NCI-H187 treated with DMSO at 0.1 percent for 48 hours (cell line): ENCODE results near the gene FBXO31.

ENCODE experiments used
- DNase-seq: peaks from one replicate; lab custom pipeline; 2025; lab: John Stamatoyannopoulos, UW

FBXO31 gene, protein sequence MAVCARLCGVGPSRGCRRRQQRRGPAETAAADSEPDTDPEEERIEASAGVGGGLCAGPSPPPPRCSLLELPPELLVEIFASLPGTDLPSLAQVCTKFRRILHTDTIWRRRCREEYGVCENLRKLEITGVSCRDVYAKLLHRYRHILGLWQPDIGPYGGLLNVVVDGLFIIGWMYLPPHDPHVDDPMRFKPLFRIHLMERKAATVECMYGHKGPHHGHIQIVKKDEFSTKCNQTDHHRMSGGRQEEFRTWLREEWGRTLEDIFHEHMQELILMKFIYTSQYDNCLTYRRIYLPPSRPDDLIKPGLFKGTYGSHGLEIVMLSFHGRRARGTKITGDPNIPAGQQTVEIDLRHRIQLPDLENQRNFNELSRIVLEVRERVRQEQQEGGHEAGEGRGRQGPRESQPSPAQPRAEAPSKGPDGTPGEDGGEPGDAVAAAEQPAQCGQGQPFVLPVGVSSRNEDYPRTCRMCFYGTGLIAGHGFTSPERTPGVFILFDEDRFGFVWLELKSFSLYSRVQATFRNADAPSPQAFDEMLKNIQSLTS

DNA sequence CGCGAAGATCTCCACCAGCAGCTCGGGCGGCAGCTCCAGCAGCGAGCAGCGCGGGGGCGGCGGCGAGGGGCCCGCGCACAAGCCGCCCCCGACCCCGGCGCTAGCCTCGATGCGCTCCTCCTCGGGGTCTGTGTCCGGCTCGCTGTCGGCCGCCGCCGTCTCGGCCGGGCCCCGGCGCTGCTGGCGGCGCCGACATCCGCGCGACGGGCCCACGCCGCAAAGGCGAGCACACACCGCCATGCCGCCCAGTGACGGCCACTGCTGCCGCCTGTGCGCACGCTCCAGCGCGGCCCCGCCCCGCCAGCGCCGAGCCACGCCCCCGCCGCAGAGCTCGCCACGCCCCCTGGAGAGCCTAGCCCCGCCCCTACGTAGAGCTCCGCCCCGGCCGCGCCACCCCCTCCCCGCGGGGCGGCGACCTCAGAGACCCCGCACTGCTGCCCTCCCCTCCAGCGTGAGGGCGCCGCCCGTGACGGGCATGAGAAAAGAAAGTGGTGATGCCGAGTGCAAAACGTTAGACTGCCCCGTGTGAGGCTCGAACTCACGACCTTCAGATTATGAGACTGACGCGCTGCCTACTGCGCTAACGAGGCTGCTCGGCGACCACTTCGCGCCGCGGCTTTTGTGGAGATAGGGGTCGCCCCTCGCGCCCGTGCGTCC, at the start of gene FBXO31:
Gene FBXO31 (minus strand): TSS at position 272 of the 657 bp plus-strand sequence. CDS start 32 bp downstream, at position 240.
- DNase-seq = no peak

DNA sequence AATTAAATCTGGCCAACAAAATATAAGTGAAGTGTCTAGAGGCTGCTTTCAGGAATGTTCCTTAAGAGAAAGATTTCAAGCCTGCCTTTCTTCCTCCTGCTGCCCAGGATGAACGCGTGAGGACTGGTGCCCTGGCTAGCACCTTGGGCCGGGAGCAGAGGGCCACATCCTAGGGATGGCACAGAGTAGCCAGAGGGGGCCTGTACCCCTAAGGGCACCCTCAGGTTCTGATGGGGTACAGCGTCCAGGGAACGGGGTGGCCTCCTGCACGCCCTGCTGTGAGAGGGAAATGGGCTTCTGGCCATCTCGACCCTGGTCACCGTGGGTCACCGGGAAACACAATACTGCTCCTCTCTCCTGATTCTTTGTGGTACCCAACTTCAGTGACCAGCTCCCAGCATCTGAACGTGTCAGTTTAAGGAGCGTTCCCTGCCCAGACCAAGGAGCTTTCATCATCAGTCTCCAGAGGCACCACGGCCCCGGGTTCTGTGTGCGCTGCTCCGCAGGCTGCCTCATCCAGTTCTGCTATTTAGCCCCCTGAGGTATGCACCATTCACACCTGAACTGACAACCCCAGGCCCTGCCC, 48.8 kb upstream of the FBXO31 start:
- no peak for DNase-seq

DNA sequence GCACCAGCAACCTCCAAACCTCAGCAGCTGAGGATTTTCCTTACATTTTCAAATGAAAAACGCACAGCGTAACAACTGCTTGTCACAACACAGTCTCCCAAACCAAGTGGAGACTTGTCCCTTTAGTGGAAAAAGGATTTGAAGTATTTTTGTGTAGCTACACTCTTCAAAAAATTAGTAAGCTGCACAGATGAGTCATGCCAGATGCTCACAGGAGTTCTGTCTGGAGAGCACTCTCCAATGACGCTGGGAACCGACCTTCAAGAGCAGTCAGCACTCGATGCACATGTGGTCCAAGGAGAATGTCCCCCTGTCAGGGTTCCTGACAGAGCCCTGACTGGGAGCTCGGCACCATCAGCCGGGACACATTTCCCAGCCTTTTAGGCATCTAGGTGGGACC, 48.4 kb upstream of the FBXO31 start:
- DNase-seq = no peak

DNA sequence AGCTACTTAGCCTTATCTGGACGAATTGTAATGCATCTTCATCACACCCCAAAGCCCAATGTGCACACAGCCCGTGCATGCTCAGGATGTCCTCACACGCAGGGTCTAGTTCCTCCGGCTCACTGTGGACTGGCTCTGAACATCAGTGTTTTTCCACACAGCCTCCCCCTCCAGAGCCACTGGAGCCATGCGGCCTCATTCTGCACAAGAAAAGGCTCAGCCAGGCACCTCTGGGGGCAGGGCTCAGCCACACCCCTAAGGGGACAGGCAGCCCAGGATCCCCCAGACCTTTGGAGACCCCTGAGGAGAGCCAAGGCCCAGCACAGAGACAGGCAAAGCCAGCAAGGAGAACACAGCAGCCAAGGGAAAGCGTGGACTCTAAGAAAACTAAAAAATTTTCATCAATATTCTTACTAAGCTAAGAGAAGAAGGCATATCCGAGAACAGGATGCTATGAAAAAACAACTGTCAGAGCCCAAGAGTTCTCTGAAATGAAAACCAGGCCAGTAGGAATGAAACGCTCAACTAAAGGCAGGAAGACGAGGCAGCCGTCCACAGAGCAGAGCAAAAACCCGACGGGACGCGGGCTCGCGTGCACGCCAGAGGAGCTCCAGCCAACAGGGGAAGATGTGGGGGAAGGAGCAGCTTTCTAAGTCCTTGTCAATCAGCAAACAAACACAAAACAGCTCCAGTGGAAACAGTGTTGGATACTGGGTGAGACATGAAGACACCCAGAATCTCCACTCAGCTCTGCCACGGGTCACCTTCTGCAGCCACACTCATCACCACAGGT, 43.0 kb upstream of the FBXO31 start:
- DNase-seq = no peak

DNA sequence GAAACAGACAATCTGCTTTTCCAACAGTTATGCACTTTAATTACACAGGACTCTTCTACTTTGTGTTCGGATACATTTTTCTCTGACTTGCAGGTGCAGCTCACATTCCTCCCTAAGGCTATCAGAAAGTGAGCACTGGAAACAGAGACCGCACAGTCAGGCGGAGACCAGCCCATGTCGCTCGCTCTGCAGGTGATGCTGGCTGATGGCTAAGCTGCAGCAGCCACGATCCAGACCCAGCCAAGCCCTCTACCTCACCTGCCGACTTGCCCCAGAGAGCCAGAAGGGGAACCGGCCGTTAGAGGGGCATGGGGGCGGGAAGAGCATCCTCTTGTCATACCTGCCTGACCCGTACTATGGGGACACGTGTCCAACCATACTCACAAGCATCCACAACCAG, 42.4 kb upstream of the FBXO31 start:
- no peak for DNase-seq

DNA sequence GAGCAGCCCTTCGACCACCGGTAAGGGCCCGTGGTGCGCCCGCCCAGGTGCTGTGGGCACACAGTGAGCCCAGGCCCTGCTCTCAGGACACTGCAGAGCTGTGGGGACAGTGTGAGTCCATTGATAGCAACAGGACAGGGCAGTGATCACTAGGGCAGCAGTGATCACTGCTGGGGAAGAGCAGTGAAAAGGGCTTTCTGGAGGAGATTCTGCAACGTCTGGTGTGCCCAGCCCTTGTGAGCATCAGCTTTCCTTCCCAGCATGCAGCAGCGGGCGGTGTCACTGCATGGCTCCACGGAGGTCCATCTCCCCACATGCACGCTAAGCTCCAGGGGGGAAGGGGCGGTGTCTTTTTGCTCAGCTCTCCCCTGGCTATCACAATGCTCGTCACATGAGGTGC, 40.7 kb upstream of the FBXO31 start:
- DNase-seq = no peak

DNA sequence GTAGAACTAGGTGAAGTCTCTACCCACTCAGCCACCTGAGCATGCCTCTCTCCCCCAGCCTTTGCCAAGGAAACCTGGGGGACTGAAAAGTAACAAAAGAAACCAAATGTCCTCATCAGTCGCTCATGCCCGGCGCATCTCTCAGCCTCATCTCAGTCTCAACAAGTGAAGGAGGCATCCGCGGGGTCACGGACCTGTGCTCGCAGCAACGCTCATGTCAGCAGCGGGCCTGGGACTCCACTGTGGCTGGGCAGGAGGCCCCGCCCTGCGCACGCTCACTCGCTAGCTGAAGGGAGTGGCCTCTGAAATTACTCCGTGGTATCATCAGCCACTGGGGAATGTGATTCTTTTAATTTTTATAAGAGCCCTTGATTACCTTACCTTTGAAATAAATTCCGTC, 39.9 kb upstream of the FBXO31 start:
- no peak for DNase-seq

DNA sequence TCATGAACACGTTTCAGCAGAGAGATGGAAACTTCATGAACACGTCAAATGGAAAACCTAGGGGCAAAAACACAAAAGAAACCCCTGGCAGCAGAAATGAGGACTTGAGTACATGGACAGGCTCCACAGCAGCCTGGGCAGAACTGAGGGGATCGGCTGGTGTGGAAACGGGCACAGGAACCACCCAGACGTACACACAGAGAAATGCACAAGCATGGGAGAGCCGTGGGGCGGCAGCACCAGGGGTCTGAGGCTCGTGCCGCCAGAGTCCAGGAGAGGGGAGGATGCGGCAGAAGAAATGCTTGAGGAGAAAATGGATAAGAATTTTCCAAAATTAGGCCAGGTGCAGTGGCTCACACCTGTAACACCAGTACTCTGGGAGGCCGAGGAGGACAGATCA, 38.5 kb upstream of the FBXO31 start:
- no peak for DNase-seq

DNA sequence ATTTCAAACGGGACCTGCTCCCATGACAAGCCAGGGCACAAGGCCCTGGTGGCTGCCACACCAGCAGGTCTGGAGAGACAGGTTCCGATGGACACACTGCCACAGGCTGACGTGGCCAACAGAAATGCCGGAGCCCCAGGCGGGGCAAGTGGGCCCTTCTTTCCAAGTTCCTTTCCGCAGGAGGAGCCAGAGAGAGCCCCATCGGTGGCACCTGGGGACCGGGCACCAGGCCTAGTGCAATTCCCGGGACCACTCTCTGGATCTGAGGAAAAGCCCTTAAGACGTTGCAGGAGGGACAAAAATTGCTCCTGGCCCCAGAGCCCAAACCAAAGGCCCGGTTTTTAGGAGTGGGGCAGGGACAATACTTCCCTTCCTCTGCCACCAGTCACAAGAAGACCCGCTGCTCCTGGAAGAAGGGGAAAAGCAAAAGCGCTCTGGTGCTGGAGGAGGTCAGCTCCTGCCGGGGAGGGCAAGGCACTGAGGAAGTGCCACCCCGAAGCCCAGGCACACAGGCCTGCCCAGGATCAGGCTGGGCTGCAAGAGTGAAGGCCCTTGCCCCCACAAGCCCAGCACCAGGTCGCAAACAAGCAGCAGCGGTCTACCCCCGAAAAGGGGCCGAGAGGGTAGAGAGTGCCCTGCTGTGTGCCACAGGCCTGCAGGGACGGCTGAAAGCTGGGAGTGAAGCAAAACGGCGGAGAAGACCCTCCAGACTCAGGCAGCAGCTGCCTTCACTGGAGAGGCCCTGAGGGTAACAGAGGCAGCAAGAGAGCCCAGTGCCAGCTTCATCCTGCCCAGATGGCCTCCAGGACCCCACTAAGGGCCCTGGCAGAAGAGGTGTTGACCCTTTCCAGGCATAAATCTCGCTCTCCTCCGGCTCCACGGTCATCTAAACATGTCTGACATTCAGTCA, 37.7 kb upstream of the FBXO31 start:
- no peak for DNase-seq

DNA sequence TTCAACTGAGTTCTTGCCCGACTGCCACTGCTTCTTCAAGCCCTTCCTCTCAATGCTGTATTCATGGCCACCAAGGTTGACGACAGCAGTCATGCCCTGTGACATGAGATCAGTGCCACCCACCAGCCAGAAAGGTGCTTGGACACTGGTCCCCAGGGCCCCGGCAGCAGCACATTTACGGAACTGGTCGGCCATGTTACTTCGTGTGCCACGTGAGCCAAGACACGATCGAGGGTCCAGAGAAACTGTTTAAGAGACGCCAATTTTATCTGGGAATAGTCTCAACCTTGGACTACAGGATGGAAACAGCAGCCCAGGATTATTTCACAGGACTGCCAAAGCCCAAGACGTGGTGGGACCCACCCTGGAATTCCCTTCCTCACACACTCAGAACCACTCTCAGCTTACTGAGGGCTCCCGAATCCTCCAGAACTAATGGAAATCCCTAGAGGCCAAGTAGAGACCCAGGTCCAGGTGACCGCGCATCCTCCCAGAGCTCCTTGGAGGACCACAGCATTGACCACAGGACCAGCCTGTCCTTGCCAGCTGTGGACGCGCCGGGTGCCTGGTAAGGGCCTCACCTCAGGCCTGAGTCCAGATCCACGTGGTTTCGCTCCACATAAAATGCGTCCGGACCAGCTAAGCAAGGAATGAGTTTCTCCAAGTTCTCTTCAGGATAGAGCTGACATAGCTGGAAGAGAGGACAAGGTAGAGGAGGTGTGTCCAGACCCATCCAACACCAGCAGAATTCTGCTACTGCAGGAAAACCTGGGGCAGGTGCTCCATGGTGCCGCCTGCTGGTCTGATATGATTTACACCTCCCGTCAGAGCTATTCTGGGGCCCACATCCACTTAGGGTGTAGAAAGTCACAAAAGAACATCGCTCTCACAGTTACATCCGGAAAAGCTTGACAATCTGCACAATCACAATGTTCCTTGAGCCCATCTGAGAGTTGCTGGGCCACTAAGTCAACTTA, 36.7 kb upstream of the FBXO31 start:
- no peak for DNase-seq

DNA sequence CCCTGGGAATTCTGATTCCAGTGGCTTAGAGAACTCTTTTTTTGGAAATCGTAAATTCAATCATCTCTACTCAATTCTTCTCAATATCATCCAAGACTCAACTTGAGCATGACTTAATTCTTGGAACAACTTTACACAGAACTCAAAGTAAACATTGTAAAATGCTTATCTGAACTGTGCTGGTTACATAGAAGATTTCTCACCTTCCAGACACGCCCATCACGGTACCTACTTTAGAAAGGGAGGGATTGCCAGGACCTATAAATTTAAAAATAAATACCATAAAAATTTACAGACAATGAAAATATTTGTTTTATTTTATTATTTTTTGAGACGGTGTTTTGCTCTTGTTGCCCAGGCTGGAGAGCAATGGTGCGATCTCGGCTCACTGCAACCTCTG, 35.1 kb upstream of the FBXO31 start:
- no peak for DNase-seq

DNA sequence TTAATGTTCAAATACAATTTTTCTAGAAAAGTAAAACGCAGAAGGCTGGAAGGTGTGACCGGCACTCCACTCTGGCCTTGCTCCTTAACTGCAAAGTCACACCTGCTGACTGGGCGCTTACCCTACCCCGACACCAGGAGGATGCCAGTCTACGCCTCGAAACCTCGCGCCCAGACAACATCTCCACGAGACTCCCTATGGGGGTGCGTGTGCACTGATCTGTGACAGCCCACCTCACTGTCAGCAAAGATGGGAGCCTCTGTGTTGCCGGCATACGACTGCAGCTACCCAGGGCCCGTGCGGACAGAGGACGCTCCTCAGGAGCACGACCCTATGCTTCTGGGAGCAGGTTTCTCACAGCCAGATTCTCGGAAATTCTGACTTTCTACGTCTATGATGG, 34.6 kb upstream of the FBXO31 start:
- DNase-seq = no peak

DNA sequence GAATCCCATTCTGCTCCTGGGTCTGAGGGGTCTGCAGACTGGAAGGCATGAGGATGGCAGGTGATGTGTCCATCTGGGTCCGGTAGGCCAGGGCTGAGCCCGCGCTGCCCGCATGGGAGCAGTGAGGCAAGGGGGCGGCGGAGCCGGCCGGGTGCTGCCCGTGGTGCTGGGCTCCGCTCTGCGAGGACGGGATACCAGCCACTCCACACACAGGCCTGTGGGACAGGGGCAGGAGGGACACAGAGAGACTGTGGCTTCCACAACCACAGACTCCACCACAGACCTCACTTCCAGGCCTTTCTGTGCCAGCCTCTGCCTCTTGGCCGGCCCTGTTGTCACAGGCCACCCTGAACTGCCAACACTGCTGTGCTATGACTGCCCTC, 33.9 kb upstream of the FBXO31 start:
- no peak for DNase-seq

DNA sequence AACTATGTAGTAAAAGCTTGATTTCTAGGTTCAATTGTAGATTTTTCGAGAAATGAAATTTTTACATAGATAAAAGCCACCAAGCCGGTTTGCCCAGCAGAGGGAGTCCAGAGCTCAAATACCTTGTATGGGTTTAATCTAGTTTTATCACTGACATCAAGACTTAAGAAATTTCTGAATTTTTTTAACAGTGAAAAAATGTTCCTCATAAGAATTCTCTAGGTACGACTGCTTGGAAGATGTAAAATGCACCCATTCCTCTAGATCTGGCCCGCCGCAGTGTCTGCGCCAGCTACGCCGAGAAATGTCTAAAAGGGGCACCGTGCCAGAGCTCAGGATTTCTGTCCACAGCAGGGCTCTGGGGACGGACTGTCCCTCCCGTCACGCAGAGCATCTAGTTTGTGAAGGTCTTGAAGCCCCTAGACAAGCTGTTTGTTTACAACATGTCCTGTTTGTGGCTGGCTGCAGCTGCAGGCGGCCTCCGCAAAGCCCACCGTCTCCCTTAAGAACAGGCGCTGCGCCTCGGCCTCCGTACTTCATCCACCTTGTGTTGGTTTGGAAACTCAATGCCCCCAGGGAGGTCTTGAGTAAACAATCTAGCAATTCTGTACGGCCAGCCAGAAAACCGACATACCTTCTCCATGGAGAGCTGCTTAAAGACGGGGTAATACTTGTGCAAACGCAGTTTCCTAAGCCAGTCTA, 33.4 kb upstream of the FBXO31 start:
- no peak for DNase-seq

DNA sequence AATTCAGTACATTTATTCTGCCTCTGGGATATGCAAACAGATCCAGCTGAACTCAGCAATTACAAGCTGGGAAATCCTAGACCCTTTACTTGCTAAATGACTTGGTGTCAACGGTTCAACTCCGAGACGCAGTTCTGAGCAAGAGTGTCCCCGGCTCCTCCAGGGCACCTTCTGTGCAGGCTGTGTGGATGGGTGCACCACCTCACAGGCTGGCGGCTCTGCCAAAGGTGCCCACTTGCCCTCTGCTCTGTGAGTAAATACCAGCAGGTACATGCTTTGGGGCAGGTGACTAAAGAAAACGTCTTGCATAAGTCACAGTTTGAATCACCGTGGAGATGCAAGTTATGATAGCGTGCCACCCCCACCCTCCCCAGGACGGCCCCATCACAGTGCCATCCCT, 31.9 kb upstream of the FBXO31 start:
- DNase-seq = no peak

DNA sequence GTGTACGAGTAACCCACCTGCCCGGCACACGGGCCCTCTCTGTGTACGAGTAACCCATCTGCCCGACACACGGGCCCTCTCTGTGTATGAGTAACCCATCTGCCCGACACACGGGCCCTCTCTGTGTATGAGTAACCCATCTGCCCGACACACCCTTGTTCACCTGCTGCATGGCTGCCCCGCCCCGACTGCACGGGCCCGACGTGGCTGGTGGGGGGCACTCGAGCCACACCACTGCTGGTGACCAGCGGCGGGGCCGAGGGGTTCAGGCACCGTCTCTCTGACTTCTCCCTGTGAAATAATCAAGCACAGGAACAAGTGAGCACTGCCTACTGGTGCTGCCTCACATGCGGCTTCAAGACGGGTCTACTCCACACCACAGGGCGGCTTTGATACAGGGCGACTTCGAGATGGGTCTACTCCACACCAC, 30.7 kb upstream of the FBXO31 start:
- no peak for DNase-seq

DNA sequence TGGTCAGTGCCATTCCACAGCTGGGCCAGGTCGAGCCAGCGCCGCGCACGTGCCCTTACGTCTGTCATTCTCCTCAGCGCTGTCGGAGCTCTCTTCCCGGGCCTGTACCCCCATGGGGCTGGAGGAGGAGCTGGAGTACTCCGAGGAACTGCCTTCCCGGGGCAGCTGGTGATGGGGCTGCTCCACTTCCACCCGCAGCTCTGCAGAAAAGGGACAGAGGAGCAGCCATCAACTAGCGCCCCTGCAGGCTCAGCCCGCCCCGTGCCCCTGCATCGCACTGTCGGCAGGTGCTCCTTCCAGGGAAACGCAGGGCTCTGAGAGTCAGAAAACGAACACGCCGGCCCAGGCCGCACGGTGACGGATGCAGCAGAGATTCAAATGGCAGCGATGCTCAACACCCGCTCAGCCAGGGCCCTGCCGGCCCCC, 29.4 kb upstream of the FBXO31 start:
- DNase-seq = no peak

DNA sequence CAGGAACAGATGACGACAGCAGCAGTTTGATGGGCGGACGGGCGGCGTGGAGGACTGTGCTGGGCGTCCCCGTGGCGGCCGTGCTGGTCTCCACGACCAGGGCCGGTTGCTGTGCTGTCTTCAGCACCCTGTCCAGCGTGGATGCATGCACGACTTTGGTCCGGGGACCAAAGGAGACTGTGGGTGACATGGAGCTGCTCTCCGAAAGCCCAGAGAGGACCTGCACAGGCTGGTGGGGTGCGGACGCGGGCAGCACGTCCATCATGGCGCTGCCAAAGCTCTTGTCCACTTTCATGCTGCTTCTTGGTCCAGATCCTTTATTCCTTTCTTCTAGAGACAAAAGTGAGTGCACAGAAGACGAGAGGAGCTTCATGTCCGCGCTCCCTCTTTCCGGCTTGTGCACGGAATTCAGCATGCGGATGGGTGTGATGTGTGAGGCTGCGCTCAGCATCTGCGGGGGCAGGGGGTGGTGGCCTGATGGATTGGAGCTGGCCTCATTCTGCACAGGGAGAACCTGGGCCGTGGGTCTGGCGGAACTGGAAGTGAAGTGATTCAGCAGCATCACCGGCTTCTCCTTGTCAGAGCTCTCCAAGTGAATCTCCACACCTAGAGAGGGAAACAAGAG, 28.9 kb upstream of the FBXO31 start:
- no peak for DNase-seq
